HG02763 (cell line): ENCODE data around the gene OBSL1.
A peak's percentile ranks its signal among the peaks of the same experiment; 100 is the strongest.

Source experiments
- ATAC-seq: cut with Tn5 transposase; IDR thresholded peaks from one replicate; pipeline ENCODE4 v1.9.1; 2021; ENCODE audit warnings: mild to moderate bottlenecking, moderate library complexity; ENCODE audit not compliant: unreplicated experiment

Gene OBSL1

GRCh38 chr2:219597552-219598307 lies 26.4 kb upstream of the OBSL1 start, which contains the start of gene STK11IP:
Gene STK11IP, plus strand, starts transcription at chr2:219597857. Its CDS starts 263 bp downstream, at chr2:219598120.
- peak; percentile 89 for ATAC-seq

- peak; percentile 2 for ATAC-seq
Observed at GRCh38 chr2:219596954-219597551, 25.7 kb upstream of the OBSL1 start.

GRCh38 chr2:219595256-219595655 lies 23.9 kb upstream of the OBSL1 start:
- no peak for ATAC-seq

- ATAC-seq, result no peak
Observed at GRCh38 chr2:219593154-219593553, 21.8 kb upstream of the OBSL1 start.

GRCh38 chr2:219592736-219593135 lies 21.4 kb upstream of the OBSL1 start:
- ATAC-seq, result no peak

- no peak for ATAC-seq
Observed at GRCh38 chr2:219591091-219591490, 19.8 kb upstream of the OBSL1 start.

GRCh38 chr2:219581346-219581745 lies 10.0 kb upstream of the OBSL1 start:
- no peak for ATAC-seq

GRCh38 chr2:219578811-219579613 lies 7.7 kb upstream of the OBSL1 start:
- no peak for ATAC-seq

- ATAC-seq, result no peak
Observed at GRCh38 chr2:219576505-219577388, 5.4 kb upstream of the OBSL1 start.

- no peak for ATAC-seq
Observed at GRCh38 chr2:219575566-219576504, 4.5 kb upstream of the OBSL1 start.

GRCh38 chr2:219574484-219575311 lies 3.4 kb upstream of the OBSL1 start:
- no peak for ATAC-seq

- ATAC-seq, result no peak
Observed at GRCh38 chr2:219573166-219573565, 1.8 kb upstream of the OBSL1 start.

GRCh38 chr2:219572237-219573001 lies 1.1 kb upstream of the OBSL1 start, which contains the start of gene INHA:
Gene INHA, plus strand, starts transcription at chr2:219572310. Its CDS starts 65 bp downstream, at chr2:219572375.
- ATAC-seq, result no peak

- no peak for ATAC-seq
Observed at GRCh38 chr2:219570924-219571310, 422 bp downstream of the OBSL1 start.

- no peak for ATAC-seq
Observed at GRCh38 chr2:219570194-219570923, 980 bp downstream of the OBSL1 start.

- ATAC-seq, result no peak
Observed at GRCh38 chr2:219569635-219570034, 1.7 kb downstream of the OBSL1 start.

GRCh38 chr2:219569041-219569440 lies 2.3 kb downstream of the OBSL1 start:
- ATAC-seq, result no peak
